ENCODE measurements around the gene TANC1. TPM values are rescaled to one million over a fixed set of nuclear protein-coding genes. Genes with fewer than 3 reads are reported as not detected.

TANC1 gene
- total RNA-seq, 1 donor from 2014 or later, result 84.1 TPM

DNA sequence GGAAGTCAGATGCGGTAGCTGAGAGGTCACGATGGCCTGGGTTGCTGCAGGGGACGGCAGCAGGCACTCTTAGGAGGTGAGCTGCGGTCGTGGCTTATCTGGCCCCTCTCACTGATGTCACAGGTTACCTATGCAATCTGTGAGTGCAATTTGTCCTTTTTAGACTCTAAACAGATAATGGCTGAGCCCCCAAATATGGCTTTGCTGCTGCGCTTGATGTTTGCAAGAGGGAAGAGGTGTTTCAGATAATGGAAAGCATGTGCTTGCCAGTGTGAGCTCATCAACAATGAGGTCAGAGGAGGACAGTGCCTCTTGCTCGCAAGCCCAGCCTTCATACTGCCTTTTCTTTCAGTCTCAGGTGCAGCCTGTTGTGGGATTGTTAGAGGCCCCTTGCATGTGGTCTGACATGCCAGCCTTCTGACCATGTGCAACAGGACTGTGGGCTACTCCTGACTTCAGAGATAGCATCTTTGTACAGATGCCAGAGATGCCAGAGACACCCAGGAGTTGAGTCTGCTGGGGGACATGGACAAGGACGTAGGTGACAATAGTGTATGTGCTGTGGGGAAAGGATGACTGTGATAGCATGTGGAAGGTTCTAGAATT, 151.3 kb downstream of the TANC1 start:
- Mint-ChIP-seq H3K9me3 (ENCODE audit: unreplicated experiment) (no peaks in the 10 kb centered on the region), H3K36me3 (ENCODE audit: low read depth, unreplicated experiment) (peaks cover 15% of the 10 kb centered on the region), H3K4me1 (ENCODE audit: unreplicated experiment) (peaks cover 54% of the 10 kb centered on the region), H3K4me3 (ENCODE audit: unreplicated experiment) (no peak overlapping the region), H3K27ac (ENCODE audit: unreplicated experiment) (peak overlapping the region; percentile 76), H3K27me3 (ENCODE audit: unreplicated experiment) (peaks cover 13% of the 10 kb centered on the region)
- no peak for DNase-seq (ENCODE audit: low spot score)
- TF ChIP-seq, protein P1, sequence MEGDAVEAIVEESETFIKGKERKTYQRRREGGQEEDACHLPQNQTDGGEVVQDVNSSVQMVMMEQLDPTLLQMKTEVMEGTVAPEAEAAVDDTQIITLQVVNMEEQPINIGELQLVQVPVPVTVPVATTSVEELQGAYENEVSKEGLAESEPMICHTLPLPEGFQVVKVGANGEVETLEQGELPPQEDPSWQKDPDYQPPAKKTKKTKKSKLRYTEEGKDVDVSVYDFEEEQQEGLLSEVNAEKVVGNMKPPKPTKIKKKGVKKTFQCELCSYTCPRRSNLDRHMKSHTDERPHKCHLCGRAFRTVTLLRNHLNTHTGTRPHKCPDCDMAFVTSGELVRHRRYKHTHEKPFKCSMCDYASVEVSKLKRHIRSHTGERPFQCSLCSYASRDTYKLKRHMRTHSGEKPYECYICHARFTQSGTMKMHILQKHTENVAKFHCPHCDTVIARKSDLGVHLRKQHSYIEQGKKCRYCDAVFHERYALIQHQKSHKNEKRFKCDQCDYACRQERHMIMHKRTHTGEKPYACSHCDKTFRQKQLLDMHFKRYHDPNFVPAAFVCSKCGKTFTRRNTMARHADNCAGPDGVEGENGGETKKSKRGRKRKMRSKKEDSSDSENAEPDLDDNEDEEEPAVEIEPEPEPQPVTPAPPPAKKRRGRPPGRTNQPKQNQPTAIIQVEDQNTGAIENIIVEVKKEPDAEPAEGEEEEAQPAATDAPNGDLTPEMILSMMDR (IDR thresholded peaks at IDR 0.05; ENCODE audit: unreplicated experiment), result no peak

DNA sequence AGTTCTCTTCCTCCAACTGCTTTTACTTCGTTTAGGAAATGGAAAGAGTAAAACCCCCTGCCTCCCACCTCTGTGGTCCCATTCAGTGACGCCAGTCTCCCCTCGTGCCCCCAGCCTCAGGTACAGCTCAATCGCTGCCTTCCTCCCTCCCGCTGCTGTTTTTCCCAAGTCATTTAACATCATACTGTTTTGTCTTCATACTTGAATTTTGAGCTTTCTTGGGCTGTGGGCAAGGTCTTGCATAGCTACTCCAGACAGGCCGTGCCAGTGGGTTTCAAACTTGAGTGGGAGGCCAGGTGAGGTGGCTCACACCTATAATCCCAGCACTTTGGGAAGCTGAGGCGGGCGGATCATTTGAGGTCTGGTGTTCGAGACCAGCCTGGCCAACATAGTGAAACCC, 155.3 kb downstream of the TANC1 start:
- DNase-seq (ENCODE audit: low spot score), result no peak
- Mint-ChIP-seq H3K27ac (ENCODE audit: unreplicated experiment) (peak overlapping the region; percentile 85), H3K27me3 (ENCODE audit: unreplicated experiment) (peaks cover 15% of the 10 kb centered on the region), H3K9me3 (ENCODE audit: unreplicated experiment) (no peaks in the 10 kb centered on the region), H3K4me1 (ENCODE audit: unreplicated experiment) (peaks cover 57% of the 10 kb centered on the region), H3K36me3 (ENCODE audit: low read depth, unreplicated experiment) (peaks cover 6% of the 10 kb centered on the region), H3K4me3 (ENCODE audit: unreplicated experiment) (no peak overlapping the region)
- TF ChIP-seq, protein P1 (IDR thresholded peaks at IDR 0.05; ENCODE audit: unreplicated experiment), result no peak

DNA sequence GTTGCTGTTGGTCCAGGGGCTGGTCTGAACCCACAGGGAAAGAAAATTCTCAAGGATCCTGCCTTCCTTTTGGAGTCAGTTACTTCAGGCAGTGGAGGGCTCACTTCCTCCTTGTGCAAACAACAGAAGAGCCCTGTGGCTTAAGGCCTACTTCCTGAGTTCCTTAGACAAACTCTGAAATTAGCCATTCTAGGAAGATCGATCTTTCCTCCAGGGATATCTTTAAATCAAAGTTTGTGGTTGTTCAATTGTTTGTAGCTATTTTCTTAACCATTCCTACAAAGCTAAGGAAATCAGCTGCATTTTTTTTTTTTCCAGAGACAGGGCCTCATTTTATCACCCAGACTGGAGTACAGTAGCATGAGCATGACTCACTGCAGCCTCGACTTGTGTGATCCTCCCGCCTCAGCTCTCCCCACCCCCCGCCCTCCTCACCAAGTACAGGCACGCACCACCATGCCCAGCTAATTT, 156.0 kb downstream of the TANC1 start:
- Mint-ChIP-seq H3K4me3 (ENCODE audit: unreplicated experiment) (no peak overlapping the region), H3K27ac (ENCODE audit: unreplicated experiment) (peak overlapping the region; percentile 85), H3K36me3 (ENCODE audit: low read depth, unreplicated experiment) (peaks cover 10% of the 10 kb centered on the region), H3K4me1 (ENCODE audit: unreplicated experiment) (peaks cover 53% of the 10 kb centered on the region), H3K9me3 (ENCODE audit: unreplicated experiment) (no peaks in the 10 kb centered on the region), H3K27me3 (ENCODE audit: unreplicated experiment) (peaks cover 15% of the 10 kb centered on the region)
- no peak for DNase-seq (ENCODE audit: low spot score)
- TF ChIP-seq, protein P1 (IDR thresholded peaks at IDR 0.05; ENCODE audit: unreplicated experiment), result no peak

DNA sequence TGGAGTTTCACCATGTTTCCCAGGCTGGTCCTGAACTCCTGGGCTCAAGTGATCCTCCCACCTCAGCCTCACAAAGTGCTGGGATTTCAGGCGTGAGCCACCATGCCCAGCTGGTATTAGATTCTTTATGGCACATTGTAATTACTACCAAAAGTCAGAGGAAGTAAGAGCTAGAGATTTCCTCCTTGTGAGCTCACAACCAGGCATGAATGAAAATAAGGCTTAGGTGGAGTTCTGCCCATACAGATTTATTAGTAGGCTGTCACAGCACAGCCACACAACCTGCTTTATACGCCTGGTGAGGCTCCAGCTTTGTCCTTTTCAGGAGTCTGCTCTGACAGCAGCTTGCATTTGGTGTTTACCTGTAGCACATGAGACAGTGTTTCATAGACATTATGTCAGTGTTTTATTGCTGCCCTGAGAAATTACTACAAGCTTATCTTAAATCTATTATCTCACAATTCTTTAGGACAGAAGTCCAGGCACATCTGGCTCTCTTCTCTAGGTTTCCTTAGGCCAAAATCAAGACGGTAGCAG, 156.6 kb downstream of the TANC1 start:
- peaks cover 19% of the 10 kb centered on the region for H3K27me3 Mint-ChIP-seq (ENCODE audit: unreplicated experiment)
- H3K4me1 Mint-ChIP-seq (ENCODE audit: unreplicated experiment), result peaks cover 50% of the 10 kb centered on the region
- H3K27ac Mint-ChIP-seq (ENCODE audit: unreplicated experiment), result peak overlapping the region; percentile 85
- no peak for DNase-seq (ENCODE audit: low spot score)
- no peak overlapping the region for H3K4me3 Mint-ChIP-seq (ENCODE audit: unreplicated experiment)
- no peaks in the 10 kb centered on the region for H3K9me3 Mint-ChIP-seq (ENCODE audit: unreplicated experiment)
- H3K36me3 Mint-ChIP-seq (ENCODE audit: low read depth, unreplicated experiment), result peaks cover 13% of the 10 kb centered on the region
- TF ChIP-seq, protein P1 (IDR thresholded peaks at IDR 0.05; ENCODE audit: unreplicated experiment), result no peak

DNA sequence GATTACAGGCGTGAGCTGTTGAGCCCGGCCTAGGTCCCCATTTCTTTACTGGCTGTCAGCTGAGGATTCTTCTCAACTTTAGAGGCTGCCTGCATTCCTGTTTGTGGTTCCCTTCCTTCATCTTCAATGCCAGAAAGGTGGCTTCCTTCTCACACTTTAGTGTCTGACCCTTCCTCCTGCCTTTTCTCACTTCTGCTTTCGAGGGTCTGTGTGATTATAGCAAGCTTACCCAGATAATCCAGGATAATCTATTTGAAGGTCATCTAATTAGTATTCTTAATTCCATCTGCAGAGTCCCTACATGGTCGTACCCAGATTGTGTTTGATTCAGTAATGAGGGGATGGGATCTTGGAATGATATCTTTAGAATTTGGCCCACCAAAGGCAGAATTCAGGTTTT, 157.4 kb downstream of the TANC1 start:
- Mint-ChIP-seq H3K36me3 (ENCODE audit: low read depth, unreplicated experiment) (peaks cover 19% of the 10 kb centered on the region), H3K9me3 (ENCODE audit: unreplicated experiment) (no peaks in the 10 kb centered on the region), H3K27ac (ENCODE audit: unreplicated experiment) (peak overlapping the region; percentile 85), H3K4me1 (ENCODE audit: unreplicated experiment) (peaks cover 57% of the 10 kb centered on the region), H3K4me3 (ENCODE audit: unreplicated experiment) (no peak overlapping the region), H3K27me3 (ENCODE audit: unreplicated experiment) (peaks cover 19% of the 10 kb centered on the region)
- TF ChIP-seq, protein P1 (IDR thresholded peaks at IDR 0.05; ENCODE audit: unreplicated experiment), result no peak
- DNase-seq (ENCODE audit: low spot score), result no peak
